Vagina (tissue), 2 donors: ENCODE results near the gene HAUS2. TPM values are rescaled to one million over a fixed set of nuclear protein-coding genes. Genes with fewer than 3 reads are reported as not detected.
"Not testable (repeated sequence)": the region's sequence is repeated elsewhere in the genome, so short reads cannot be mapped to it uniquely, and the experiment has no call there.

ENCODE experiments used
- DNase-seq, 2 donors: peaks; one replicate each; pipeline ENCODE4 v3.0.0-alpha.2; 2017; ENCODE audit errors: extremely low spot score in 2 of 2
- H3K27ac ChIP-seq: fragments of 200-600 bp; sonication (generic); one replicate; pipeline ENCODE4 v1.5.1; 2019
- H3K27me3 ChIP-seq: fragments of 200-600 bp; sonication (generic); one replicate; pipeline ENCODE4 v1.5.1; 2019
- H3K36me3 ChIP-seq, 2 donors: fragments of 200-600 bp; sonication (generic); one replicate each; pipeline ENCODE4 v1.5.1; 2017 to 2019
- H3K4me1 ChIP-seq: fragments of 200-600 bp; sonication (generic); one replicate; pipeline ENCODE4 v1.5.1; 2019
- H3K4me3 ChIP-seq, 2 donors: fragments of 200-600 bp; sonication (generic); 1 replicate in 1 of 2; 2 replicates in 1 of 2; pipeline ENCODE4 v1.5.1; 2016 to 2019
- H3K9me3 ChIP-seq: fragments of 200-600 bp; sonication (generic); one replicate; pipeline ENCODE4 v1.5.1; 2019
- CTCF ChIP-seq, 3 experiments: fragments of 450-650 bp in 2 of 3; fragments of 200-600 bp in 1 of 3; sonication (generic) in 1 of 3; IDR thresholded peaks; one replicate each; pipeline ENCODE4 v1.5.1; 2017 to 2019; ENCODE audit warnings: antibody characterized with exemption in 3 of 3, mild to moderate bottlenecking in 2 of 3, moderate library complexity in 2 of 3
- POLR2A ChIP-seq, 2 donors: fragments of 450-650 bp; IDR thresholded peaks; one replicate each; pipeline ENCODE4 v1.6.1; 2017; ENCODE audit warnings: antibody characterized with exemption in 2 of 2, mild to moderate bottlenecking in 2 of 2, moderate library complexity in 2 of 2
- POLR2AphosphoS5 ChIP-seq, 2 donors: sonication (generic); formaldehyde crosslinking; IDR thresholded peaks; one replicate each; pipeline ENCODE4 v1.9.0; 2017; ENCODE audit warnings: antibody characterized with exemption in 2 of 2, mild to moderate bottlenecking in 2 of 2, low read depth in 1 of 2; ENCODE audit not compliant: insufficient read depth in 1 of 2
- intact Hi-C: fragments of 100-400 bp; cut with DNase I; formaldehyde crosslinking; loops from one replicate; pipeline ENCODE4 v1.15.1; 2023
- total RNA-seq: library from RNA; depleted of rRNA; stranded (reverse); fragments of >200 nt; gene quantifications from one replicate; pipeline ENCODE4 v1.2.3, GENCODE V29; 2016

Gene HAUS2
- total RNA-seq, 1 donor from 2014 or later: 25.8 TPM

- Histone ChIP-seq H3K27ac (peak overlapping the region; percentile 95), H3K36me3 (peaks cover 0 to 28% of the 10 kb centered on the region in 2 donors), H3K4me1 (peaks cover 33% of the 10 kb centered on the region), H3K9me3 (no peaks in the 10 kb centered on the region), H3K27me3 (no peaks in the 10 kb centered on the region), H3K4me3 (peak overlapping the region; percentile 65 to 83)
- intact Hi-C loops: no loop called here
- TF ChIP-seq POLR2AphosphoS5 (IDR thresholded peaks at IDR 0.05; ENCODE audit: insufficient read depth in 1 of 2, low read depth in 1 of 2) (no peak), POLR2A (IDR thresholded peaks at IDR 0.05) (no peak), CTCF (IDR thresholded peaks at IDR 0.05) (no peak)
- no peak for DNase-seq
These were observed 755 bp upstream of the HAUS2 start for GRCh38 chr15:42547918-42548248.

- TF ChIP-seq POLR2AphosphoS5 (IDR thresholded peaks at IDR 0.05; ENCODE audit: insufficient read depth in 1 of 2, low read depth in 1 of 2) (no peak), POLR2A (IDR thresholded peaks at IDR 0.05) (no peak), CTCF (IDR thresholded peaks at IDR 0.05) (no peak)
- peak overlapping the region; percentile 65 to 83 for H3K4me3 ChIP-seq
- H3K9me3 ChIP-seq: no peaks in the 10 kb centered on the region
- H3K4me1 ChIP-seq: peaks cover 33% of the 10 kb centered on the region
- H3K27me3 ChIP-seq: no peaks in the 10 kb centered on the region
- intact Hi-C loops: no loop called here
- peak overlapping the region; percentile 95 for H3K27ac ChIP-seq
- DNase-seq: no peak
- H3K36me3 ChIP-seq: peaks cover 0 to 16% of the 10 kb centered on the region in 2 donors
These were observed 424 bp downstream of the HAUS2 start for GRCh38 chr15:42549032-42549491.

- no peak overlapping the region for H3K27ac ChIP-seq
- intact Hi-C loops: no loop called here
- H3K4me3 ChIP-seq: peak overlapping the region; percentile 65 to 83
These were observed 1.2 kb downstream of the HAUS2 start for GRCh38 chr15:42549741-42550392.

GRCh38 chr15:42553554-42553953 lies 4.9 kb downstream of the HAUS2 start:
- TF ChIP-seq CTCF (IDR thresholded peaks at IDR 0.05) (no peak), POLR2AphosphoS5 (IDR thresholded peaks at IDR 0.05; ENCODE audit: insufficient read depth in 1 of 2, low read depth in 1 of 2) (no peak), POLR2A (IDR thresholded peaks at IDR 0.05) (no peak)
- no peak overlapping the region for H3K4me3 ChIP-seq
- no peak for DNase-seq
- H3K27me3 ChIP-seq: no peaks in the 10 kb centered on the region
- H3K27ac ChIP-seq: no peak overlapping the region
- peaks cover 0 to 4% of the 10 kb centered on the region in 2 donors for H3K36me3 ChIP-seq
- intact Hi-C loops: no loop called here
- H3K9me3 ChIP-seq: no peaks in the 10 kb centered on the region
- H3K4me1 ChIP-seq: peaks cover 5% of the 10 kb centered on the region

More at GRCh38 chr15:42549741-42550392, 1.2 kb downstream of the HAUS2 start:
- Histone ChIP-seq H3K9me3 (no peaks in the 10 kb centered on the region), H3K4me1 (peaks cover 33% of the 10 kb centered on the region), H3K27me3 (no peaks in the 10 kb centered on the region), H3K36me3 (peaks cover 0 to 8% of the 10 kb centered on the region in 2 donors)
- DNase-seq: no peak
- TF ChIP-seq POLR2A (IDR thresholded peaks at IDR 0.05) (no peak), POLR2AphosphoS5 (IDR thresholded peaks at IDR 0.05; ENCODE audit: insufficient read depth in 1 of 2, low read depth in 1 of 2) (no peak), CTCF (IDR thresholded peaks at IDR 0.05) (no peak)

GRCh38 chr15:42556550-42557207 lies 8.0 kb downstream of the HAUS2 start:
- H3K36me3 ChIP-seq, H3K27me3 ChIP-seq, H3K9me3 ChIP-seq, DNase-seq, intact Hi-C loops, H3K4me3 ChIP-seq, H3K4me1 ChIP-seq, H3K27ac ChIP-seq: not testable (repeated sequence)
